ENCODE measurements around the gene LVRN. TPM values are rescaled to one million over a fixed set of nuclear protein-coding genes. Genes with fewer than 3 reads are reported as not detected.

The LVRN gene
- total RNA-seq, 4 donors from 2014 or later, result 0.67 to 4.7 (median 2.2) TPM

DNA sequence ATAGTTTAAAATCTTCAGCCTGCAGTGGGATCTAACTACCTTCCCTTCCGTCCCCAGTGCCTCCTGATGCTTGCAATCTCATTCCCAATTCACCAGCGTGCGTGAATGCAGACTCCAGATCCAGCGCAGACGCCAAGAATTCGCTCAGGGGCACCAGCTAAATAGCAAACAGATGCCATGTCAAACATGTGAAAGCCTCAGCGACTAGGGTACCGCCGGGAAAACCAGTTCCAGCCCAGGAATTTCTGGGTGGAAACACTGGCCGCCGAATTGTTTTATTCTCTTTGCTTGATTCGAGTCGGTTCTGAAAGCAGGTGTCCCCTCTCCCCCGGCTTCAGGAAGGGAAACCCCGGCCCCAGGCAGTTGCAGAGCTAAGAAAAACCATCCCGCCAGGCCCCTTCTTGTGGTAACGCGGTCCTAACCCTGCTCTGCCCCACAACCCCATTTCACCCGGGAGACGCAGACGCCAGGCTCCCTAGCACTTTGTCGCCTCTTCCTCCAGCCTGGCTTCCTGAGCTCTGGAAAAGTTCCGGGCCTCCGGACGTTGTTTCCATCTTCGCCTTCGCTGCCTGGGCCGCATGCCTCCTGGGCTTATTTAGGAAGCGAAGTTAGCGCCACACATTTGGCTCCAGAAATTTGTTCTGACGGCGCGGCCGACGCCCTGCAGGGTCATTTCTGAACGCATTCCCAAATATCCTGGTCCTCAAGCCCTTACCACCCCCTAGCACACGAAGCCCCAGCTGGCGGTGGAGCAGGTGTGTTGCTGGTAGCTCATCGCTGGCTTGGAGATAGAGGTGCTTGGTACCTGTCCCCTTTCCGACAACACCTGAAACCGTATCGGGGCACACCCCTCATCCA is 665 bp upstream of the LVRN start:
- DNase-seq, result peak in 1 of 2 donors; percentile 2
- H3K27me3 ChIP-seq, result peaks cover 17% of the 10 kb centered on the region
- H3K27ac ChIP-seq, result no peak overlapping the region
- no peaks in the 10 kb centered on the region for H3K36me3 ChIP-seq
- intact Hi-C loops (cut with DNase I), result no loop called here
- TF ChIP-seq, protein P1, sequence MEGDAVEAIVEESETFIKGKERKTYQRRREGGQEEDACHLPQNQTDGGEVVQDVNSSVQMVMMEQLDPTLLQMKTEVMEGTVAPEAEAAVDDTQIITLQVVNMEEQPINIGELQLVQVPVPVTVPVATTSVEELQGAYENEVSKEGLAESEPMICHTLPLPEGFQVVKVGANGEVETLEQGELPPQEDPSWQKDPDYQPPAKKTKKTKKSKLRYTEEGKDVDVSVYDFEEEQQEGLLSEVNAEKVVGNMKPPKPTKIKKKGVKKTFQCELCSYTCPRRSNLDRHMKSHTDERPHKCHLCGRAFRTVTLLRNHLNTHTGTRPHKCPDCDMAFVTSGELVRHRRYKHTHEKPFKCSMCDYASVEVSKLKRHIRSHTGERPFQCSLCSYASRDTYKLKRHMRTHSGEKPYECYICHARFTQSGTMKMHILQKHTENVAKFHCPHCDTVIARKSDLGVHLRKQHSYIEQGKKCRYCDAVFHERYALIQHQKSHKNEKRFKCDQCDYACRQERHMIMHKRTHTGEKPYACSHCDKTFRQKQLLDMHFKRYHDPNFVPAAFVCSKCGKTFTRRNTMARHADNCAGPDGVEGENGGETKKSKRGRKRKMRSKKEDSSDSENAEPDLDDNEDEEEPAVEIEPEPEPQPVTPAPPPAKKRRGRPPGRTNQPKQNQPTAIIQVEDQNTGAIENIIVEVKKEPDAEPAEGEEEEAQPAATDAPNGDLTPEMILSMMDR (IDR thresholded peaks at IDR 0.05), result no peak
- no peak for TF ChIP-seq POLR2A (IDR thresholded peaks at IDR 0.05)
- H3K4me1 ChIP-seq, result peaks cover 9 to 19% of the 10 kb centered on the region in 2 donors
- WGBS, 2 donors, result 9 to 10% methylated on average over 26 to 38 of the region's 42 CpGs
- no peaks in the 10 kb centered on the region for H3K9me3 ChIP-seq
- H3K4me3 ChIP-seq (replicated peaks in 1 of 3), result no peak overlapping the region

DNA sequence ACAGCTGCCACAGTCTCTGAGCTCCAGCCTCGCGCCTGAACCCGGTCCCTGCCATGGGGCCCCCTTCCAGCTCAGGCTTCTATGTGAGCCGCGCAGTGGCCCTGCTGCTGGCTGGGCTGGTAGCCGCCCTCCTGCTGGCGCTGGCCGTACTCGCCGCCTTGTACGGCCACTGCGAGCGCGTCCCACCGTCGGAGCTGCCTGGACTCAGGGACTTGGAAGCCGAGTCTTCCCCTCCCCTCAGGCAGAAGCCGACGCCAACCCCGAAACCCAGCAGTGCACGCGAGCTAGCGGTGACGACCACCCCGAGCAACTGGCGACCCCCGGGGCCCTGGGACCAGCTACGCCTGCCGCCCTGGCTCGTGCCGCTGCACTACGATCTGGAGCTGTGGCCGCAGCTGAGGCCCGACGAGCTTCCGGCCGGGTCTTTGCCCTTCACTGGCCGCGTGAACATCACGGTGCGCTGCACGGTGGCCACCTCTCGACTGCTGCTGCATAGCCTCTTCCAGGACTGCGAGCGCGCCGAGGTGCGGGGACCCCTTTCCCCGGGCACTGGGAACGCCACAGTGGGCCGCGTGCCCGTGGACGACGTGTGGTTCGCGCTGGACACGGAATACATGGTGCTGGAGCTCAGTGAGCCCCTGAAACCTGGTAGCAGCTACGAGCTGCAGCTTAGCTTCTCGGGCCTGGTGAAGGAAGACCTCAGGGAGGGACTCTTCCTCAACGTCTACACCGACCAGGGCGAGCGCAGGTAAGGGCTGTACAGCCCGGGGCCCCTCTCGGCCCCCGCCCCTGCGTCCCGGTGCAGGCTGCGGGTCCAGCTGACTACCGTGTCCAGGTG is 509 bp downstream of the LVRN start:
- Histone ChIP-seq H3K36me3 (no peaks in the 10 kb centered on the region), H3K27ac (no peak overlapping the region)
- intact Hi-C loops (cut with DNase I), result no loop called here

DNA sequence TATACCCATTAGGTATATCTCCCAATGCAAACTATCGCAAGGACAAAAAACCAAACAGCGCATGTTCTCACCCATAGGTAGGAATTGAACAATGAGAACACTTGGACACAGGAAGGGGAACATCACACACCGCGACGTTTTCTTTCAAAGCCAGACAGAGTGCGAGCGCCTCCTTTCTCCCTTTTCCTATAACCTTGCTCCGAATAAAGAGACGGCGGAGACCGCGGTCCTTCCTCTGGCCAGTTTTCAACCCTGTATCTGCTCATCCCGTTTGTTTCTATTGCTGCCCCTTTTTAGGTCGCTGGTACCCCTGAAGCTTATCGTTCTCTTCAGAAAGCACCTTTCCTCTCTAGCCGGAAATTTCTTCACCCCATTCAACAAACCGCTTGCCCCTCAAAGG is 1.3 kb downstream of the LVRN start:
- peaks cover 17% of the 10 kb centered on the region for H3K27me3 ChIP-seq

More for the DNA sequence above, 509 bp downstream of the LVRN start:
- H3K4me1 ChIP-seq, result peaks cover 9 to 19% of the 10 kb centered on the region in 2 donors
- WGBS, 2 donors, result 2 to 4% methylated on average over 14 to 46 of the region's 71 CpGs
- peak overlapping the region in 2 of 3 donors; percentile 1 to 16 for H3K4me3 ChIP-seq (replicated peaks in 1 of 3)
- H3K9me3 ChIP-seq, result no peaks in the 10 kb centered on the region
- DNase-seq, result peak; percentile 17 to 27
- peaks cover 17% of the 10 kb centered on the region for H3K27me3 ChIP-seq
- TF ChIP-seq, protein P1 (IDR thresholded peaks at IDR 0.05), result no peak
- no peak for TF ChIP-seq POLR2A (IDR thresholded peaks at IDR 0.05)

DNA sequence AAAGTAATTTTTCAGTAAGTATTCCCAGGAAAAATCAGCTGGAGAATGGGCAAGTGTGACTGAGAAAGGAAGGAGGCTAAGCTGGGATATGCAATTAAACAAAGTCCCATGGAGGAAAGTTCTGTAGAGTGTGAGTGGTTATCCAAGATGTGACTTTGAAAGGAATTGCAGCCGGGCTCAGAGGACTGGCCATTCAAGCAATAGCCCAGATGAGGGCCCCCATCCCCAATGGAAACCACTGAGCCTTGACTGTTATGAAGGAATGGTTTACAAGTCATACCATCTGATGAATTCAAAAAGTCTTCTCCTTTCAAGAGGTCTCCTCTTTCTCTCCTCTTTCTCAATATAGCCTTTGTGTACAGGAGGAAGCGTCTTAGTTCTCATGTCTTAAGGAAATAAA is 6.5 kb downstream of the LVRN start:
- Histone ChIP-seq H3K27me3 (no peaks in the 10 kb centered on the region), H3K4me3 (replicated peaks in 1 of 3) (no peak overlapping the region), H3K27ac (no peak overlapping the region), H3K9me3 (no peaks in the 10 kb centered on the region), H3K36me3 (no peaks in the 10 kb centered on the region), H3K4me1 (no peaks in the 10 kb centered on the region)
- intact Hi-C loops (cut with DNase I), result no loop called here
- 75 to 81% methylated on average over 2 of the region's 2 CpGs for WGBS, 2 donors
- no peak for TF ChIP-seq POLR2A (IDR thresholded peaks at IDR 0.05)
- TF ChIP-seq, protein P1 (IDR thresholded peaks at IDR 0.05), result no peak
- no peak for DNase-seq

More for the DNA sequence above, 1.3 kb downstream of the LVRN start:
- TF ChIP-seq, protein P1 (IDR thresholded peaks at IDR 0.05), result no peak
- no peak for TF ChIP-seq POLR2A (IDR thresholded peaks at IDR 0.05)
- Histone ChIP-seq H3K36me3 (no peaks in the 10 kb centered on the region), H3K4me3 (replicated peaks in 1 of 3) (no peak overlapping the region), H3K27ac (no peak overlapping the region), H3K4me1 (peaks cover 9 to 19% of the 10 kb centered on the region in 2 donors), H3K9me3 (no peaks in the 10 kb centered on the region)
- intact Hi-C loops (cut with DNase I), result no loop called here
- DNase-seq, result peak; percentile 4 to 15
- WGBS, 2 donors, result 21 to 30% methylated on average over 17 of the region's 17 CpGs
